HepG2 (cell line): Measurements from ENCODE around the gene RARG.

ENCODE experiments used
- AGO1 ChIP-seq: fragments of 200-400 bp; formaldehyde crosslinking; IDR thresholded peaks from 2 replicates; pipeline ENCODE4 v1.6.1; 2017; ENCODE audit warnings: mild to moderate bottlenecking, low read depth, low read length, moderate library complexity; ENCODE audit not compliant: poor library complexity, severe bottlenecking
- NCOA2 ChIP-seq: sonication (generic); formaldehyde crosslinking; IDR thresholded peaks from 2 replicates; pipeline ENCODE4 v1.8.0; 2022; ENCODE audit warnings: inconsistent platforms
- NFIC ChIP-seq: IDR thresholded peaks from 2 replicates; pipeline ENCODE4 v1.6.1; 2012; ENCODE audit warnings: mild to moderate bottlenecking, low read length, inconsistent platforms
- ZFP41 ChIP-seq: sonication (generic); formaldehyde crosslinking; IDR thresholded peaks from 2 replicates; pipeline ENCODE4 v1.4.0; 2020; ENCODE audit warnings: mild to moderate bottlenecking, missing genetic modification reagents, borderline replicate concordance
- TF ChIP-seq, protein P1 (sequence below): sonication (generic); formaldehyde crosslinking; IDR thresholded peaks from 2 replicates; pipeline ENCODE4 v1.5.0; 2020; ENCODE audit warnings: mild to moderate bottlenecking, missing genetic modification reagents, moderate library complexity

DNA sequence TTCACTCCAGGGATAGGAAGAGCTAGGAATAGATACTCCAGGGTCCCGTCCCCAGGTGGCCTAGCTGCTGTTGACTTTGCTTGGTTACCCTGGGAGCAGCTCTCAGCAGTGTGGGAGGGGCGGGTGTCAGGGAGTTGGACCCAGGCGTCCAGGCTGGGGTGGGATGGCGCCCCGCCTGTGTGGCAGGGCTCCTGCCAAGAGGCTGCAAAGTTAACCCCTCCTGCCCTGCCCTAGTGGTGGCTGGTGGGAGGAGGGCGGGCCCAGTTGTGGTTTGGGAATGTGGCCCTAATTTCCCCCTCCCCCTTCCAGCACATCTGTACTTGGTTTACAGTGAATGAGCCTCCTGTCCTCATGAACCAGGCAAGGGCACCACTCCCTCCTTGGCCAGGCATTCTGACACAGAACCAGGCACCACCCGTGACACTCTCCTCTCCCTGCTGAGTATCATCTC lies 1.7 kb upstream of the RARG start:
- TF ChIP-seq NFIC (no peak), ZFP41 (CRISPR knock-in tag) (no peak), NCOA2 (CRISPR knock-in tag) (no peak), AGO1 (no peak)
- TF ChIP-seq, protein P1, sequence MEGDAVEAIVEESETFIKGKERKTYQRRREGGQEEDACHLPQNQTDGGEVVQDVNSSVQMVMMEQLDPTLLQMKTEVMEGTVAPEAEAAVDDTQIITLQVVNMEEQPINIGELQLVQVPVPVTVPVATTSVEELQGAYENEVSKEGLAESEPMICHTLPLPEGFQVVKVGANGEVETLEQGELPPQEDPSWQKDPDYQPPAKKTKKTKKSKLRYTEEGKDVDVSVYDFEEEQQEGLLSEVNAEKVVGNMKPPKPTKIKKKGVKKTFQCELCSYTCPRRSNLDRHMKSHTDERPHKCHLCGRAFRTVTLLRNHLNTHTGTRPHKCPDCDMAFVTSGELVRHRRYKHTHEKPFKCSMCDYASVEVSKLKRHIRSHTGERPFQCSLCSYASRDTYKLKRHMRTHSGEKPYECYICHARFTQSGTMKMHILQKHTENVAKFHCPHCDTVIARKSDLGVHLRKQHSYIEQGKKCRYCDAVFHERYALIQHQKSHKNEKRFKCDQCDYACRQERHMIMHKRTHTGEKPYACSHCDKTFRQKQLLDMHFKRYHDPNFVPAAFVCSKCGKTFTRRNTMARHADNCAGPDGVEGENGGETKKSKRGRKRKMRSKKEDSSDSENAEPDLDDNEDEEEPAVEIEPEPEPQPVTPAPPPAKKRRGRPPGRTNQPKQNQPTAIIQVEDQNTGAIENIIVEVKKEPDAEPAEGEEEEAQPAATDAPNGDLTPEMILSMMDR (CRISPR knock-in tag), result no peak
